Measurements from ENCODE around the gene BRICD5. TPM values are rescaled to one million over a fixed set of nuclear protein-coding genes. Genes with fewer than 3 reads are reported as not detected.

BRICD5 gene
- total and polyA plus RNA-seq, 2 of the 13 experiments (the other 11 are each of a cell fraction or from before 2014, with no cell fraction given): 1.6 to 5.8 TPM

GRCh38 chr16:2170080-2170479 lies 40.6 kb downstream of the BRICD5 start:
- 97% methylated on average over 7 of the region's 18 CpGs for WGBS (ENCODE audit: low lambda C conversion rate)
- TF ChIP-seq ZNF350 (CRISPR knock-in tag; IDR thresholded peaks at IDR 0.05; ENCODE audit: borderline replicate concordance, low read depth): no peak
- TF ChIP-seq, protein P1, sequence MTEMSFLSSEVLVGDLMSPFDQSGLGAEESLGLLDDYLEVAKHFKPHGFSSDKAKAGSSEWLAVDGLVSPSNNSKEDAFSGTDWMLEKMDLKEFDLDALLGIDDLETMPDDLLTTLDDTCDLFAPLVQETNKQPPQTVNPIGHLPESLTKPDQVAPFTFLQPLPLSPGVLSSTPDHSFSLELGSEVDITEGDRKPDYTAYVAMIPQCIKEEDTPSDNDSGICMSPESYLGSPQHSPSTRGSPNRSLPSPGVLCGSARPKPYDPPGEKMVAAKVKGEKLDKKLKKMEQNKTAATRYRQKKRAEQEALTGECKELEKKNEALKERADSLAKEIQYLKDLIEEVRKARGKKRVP (CRISPR knock-in tag; IDR thresholded peaks at IDR 0.05): no peak
- no peak for TF ChIP-seq ZNF441 (CRISPR knock-in tag; IDR thresholded peaks at IDR 0.05; ENCODE audit: borderline replicate concordance)
- TF ChIP-seq SMARCC2 (IDR thresholded peaks at IDR 0.05): no peak
- no peak for TF ChIP-seq ZNF510 (CRISPR knock-in tag; IDR thresholded peaks at IDR 0.05; ENCODE audit: low read depth)
- no peak for TF ChIP-seq KDM3A (CRISPR knock-in tag; IDR thresholded peaks at IDR 0.05; ENCODE audit: low read depth)
- no peak for DNase-seq (ENCODE audit: low spot score)
- no peak for ATAC-seq
- FAIRE-seq: no peak
- BruUV-seq (replicated peaks): no TSS peak
- Histone ChIP-seq H3K4me1 (ENCODE audit: insufficient read depth, low read length) (peaks cover 15% of the 10 kb centered on the region), H3K4me3 (replicated peaks in 1 of 3; ENCODE audit: insufficient read depth in 1 of 3, low read depth in 2 of 3, low read length in 3 of 3) (no peak overlapping the region), H2AFZ (ENCODE audit: low read length) (no peak overlapping the region), H3K4me2 (ENCODE audit: low read depth, low read length) (no peak overlapping the region), H3K9me3 (ENCODE audit: low read length) (no peaks in the 10 kb centered on the region), H3K27ac (ENCODE audit: extremely low read length, insufficient read depth, low read length) (no peak overlapping the region), H3K27me3 (ENCODE audit: control insufficient read depth in 1 of 2, insufficient read depth in 2 of 2, low read length in 2 of 2) (no peaks in the 10 kb centered on the region), H3K79me2 (ENCODE audit: insufficient read depth, low read length) (no peaks in the 10 kb centered on the region), H4K20me1 (ENCODE audit: insufficient read depth, low read length) (no peaks in the 10 kb centered on the region), H3K9ac (ENCODE audit: insufficient read depth, low read depth, low read length) (no peak overlapping the region), H3K36me3 (replicated peaks in 1 of 2; ENCODE audit: control insufficient read depth in 1 of 2, insufficient read depth in 2 of 2, low read length in 2 of 2) (peaks cover 19 to 48% of the 10 kb centered on the region in 2 experiments; a peak in 3 of 5 replicates)
- ChIA-PET CTCF (ENCODE audit: low intra/inter-chr PET ratio, low total read pairs) (no interaction called here), POLR2A (interaction anchor here (1.0 kb wide), 1 partner anchor 14 kb away, joined by 4 read pairs; the partner anchor contains the start of gene TRAF7)
- in situ Hi-C loops (cut with HindIII; ENCODE audit: extremely low pct_ligation_motif_present, low pct_unique_long_range_greater_than_20kb) (no loop called here), intact Hi-C loops (cut with micrococcal nuclease; ENCODE audit: unreplicated experiment) (no loop called here)

- H2AFZ ChIP-seq (ENCODE audit: low read length): no peak overlapping the region
- FAIRE-seq (no peak), ATAC-seq (no peak), DNase-seq (ENCODE audit: low spot score) (no peak)
- H3K27ac ChIP-seq (ENCODE audit: extremely low read length, insufficient read depth, low read length): no peak overlapping the region
- in situ Hi-C loops (cut with HindIII; ENCODE audit: extremely low pct_ligation_motif_present, low pct_unique_long_range_greater_than_20kb): no loop called here
- ChIA-PET POLR2A (interaction anchor here (2.2 to 2.9 kb wide), 2 partner anchors 10 to 12 kb away, joined by 8 to 12 read pairs; partner anchors contain the start of gene TRAF7), CTCF (ENCODE audit: low intra/inter-chr PET ratio, low total read pairs) (no interaction called here)
- H3K79me2 ChIP-seq (ENCODE audit: insufficient read depth, low read length): peaks cover 14% of the 10 kb centered on the region
- no peaks in the 10 kb centered on the region for H3K9me3 ChIP-seq (ENCODE audit: low read length)
- BruUV-seq (replicated peaks): no TSS peak
- H3K9ac ChIP-seq (ENCODE audit: insufficient read depth, low read depth, low read length): no peak overlapping the region
- H3K27me3 ChIP-seq (ENCODE audit: control insufficient read depth in 1 of 2, insufficient read depth in 2 of 2, low read length in 2 of 2): no peaks in the 10 kb centered on the region
- intact Hi-C loops (cut with micrococcal nuclease; ENCODE audit: unreplicated experiment): no loop called here
- H3K36me3 ChIP-seq (replicated peaks in 1 of 2; ENCODE audit: control insufficient read depth in 1 of 2, insufficient read depth in 2 of 2, low read length in 2 of 2): peaks cover 16 to 31% of the 10 kb centered on the region in 2 experiments; a peak in 3 of 5 replicates
- H3K4me3 ChIP-seq (replicated peaks in 1 of 3; ENCODE audit: insufficient read depth in 1 of 3, low read depth in 2 of 3, low read length in 3 of 3): no peak overlapping the region
- TF ChIP-seq ZNF333 (CRISPR knock-in tag; IDR thresholded peaks at IDR 0.05; ENCODE audit: borderline replicate concordance) (no peak), RBFOX2 (IDR thresholded peaks at IDR 0.05; ENCODE audit: low read depth, low read length) (peak; percentile 45; the same call in 1 of the 2 replicates)
- peaks cover 3% of the 10 kb centered on the region; the same call in 1 of the 2 replicates for H4K20me1 ChIP-seq (ENCODE audit: insufficient read depth, low read length)
- H3K4me1 ChIP-seq (ENCODE audit: insufficient read depth, low read length): peaks cover 37% of the 10 kb centered on the region
- WGBS (ENCODE audit: low lambda C conversion rate): 95% methylated on average over 11 of the region's 18 CpGs
- H3K4me2 ChIP-seq (ENCODE audit: low read depth, low read length): no peak overlapping the region
These were observed 43.5 kb downstream of the BRICD5 start for GRCh38 chr16:2167068-2167638.
